LoVo (cell line): ENCODE data around the gene INO80.
"Not testable (repeated sequence)": the region's sequence is repeated elsewhere in the genome, so short reads cannot be mapped to it uniquely, and the experiment has no call there.

Experiments used
- DNase-seq: peaks from one replicate; pipeline ENCODE4 v3.0.0-alpha.2; 2016; ENCODE audit warnings: low spot score

INO80 gene, protein sequence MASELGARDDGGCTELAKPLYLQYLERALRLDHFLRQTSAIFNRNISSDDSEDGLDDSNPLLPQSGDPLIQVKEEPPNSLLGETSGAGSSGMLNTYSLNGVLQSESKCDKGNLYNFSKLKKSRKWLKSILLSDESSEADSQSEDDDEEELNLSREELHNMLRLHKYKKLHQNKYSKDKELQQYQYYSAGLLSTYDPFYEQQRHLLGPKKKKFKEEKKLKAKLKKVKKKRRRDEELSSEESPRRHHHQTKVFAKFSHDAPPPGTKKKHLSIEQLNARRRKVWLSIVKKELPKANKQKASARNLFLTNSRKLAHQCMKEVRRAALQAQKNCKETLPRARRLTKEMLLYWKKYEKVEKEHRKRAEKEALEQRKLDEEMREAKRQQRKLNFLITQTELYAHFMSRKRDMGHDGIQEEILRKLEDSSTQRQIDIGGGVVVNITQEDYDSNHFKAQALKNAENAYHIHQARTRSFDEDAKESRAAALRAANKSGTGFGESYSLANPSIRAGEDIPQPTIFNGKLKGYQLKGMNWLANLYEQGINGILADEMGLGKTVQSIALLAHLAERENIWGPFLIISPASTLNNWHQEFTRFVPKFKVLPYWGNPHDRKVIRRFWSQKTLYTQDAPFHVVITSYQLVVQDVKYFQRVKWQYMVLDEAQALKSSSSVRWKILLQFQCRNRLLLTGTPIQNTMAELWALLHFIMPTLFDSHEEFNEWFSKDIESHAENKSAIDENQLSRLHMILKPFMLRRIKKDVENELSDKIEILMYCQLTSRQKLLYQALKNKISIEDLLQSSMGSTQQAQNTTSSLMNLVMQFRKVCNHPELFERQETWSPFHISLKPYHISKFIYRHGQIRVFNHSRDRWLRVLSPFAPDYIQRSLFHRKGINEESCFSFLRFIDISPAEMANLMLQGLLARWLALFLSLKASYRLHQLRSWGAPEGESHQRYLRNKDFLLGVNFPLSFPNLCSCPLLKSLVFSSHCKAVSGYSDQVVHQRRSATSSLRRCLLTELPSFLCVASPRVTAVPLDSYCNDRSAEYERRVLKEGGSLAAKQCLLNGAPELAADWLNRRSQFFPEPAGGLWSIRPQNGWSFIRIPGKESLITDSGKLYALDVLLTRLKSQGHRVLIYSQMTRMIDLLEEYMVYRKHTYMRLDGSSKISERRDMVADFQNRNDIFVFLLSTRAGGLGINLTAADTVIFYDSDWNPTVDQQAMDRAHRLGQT (N-terminal part only)

DNA sequence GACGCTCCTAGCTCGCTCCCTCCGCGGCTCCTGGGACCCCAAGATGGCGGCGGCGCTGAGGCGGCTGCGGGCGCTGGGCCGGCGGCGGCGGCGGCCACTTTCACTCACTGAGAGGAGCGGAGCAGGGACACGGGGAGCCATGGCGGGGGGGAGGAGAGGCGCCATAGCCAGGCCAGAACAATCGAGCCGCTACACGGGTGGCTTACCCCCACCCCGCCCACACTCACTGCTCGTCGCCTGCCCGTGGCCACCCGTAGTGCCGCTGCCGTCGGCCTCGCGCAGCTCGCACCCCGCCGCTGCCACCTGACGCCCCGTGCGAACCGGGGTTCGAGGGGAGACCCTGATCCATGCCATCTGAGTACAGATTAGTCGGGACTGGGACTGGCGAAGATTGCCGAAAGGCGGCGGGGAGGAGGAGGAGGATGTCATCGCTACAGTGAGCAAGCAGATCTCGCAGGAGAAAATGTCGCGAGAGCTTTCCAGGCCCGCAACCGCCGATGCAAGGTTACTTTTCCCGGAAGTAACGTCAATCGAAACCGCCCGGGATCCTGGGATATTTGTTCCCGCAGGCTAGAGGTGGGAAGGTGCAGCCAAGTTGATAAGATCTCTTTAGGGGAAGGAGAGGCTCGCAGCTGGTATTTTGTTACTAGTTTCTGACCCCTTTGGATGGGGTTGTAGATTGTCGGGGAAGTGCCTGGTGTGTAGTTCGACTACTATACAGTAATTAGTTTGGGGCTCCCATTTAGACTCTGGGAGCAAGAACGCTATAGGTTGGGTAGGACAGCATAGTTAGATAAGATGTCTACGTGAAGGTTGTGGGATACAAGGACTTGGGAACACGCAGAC, at the start of gene INO80:
INO80 (minus strand) TSS at position 165 of the 846 bp plus-strand sequence. CDS start 19,970 bp downstream, outside the sequence.
- DNase-seq: peak; percentile 99

DNA sequence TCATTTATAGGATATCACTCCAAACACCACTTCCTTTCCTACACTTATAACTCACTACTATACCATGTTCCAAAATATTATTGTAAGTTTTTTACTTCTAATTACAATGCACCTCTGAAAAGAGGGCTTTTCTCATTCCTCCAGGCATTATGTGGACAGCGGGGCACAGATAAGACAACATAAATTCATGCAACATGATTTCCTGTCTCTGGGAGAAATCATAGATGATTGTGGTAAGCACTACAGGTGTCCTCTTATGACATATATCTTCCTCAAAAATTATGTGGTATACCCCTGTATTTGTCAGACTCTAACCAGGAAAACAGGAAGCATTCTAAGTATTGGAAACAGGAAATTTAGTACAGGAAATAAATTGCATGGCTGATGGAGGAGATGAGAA, 45.7 kb upstream of the INO80 start:
- DNase-seq: no peak

DNA sequence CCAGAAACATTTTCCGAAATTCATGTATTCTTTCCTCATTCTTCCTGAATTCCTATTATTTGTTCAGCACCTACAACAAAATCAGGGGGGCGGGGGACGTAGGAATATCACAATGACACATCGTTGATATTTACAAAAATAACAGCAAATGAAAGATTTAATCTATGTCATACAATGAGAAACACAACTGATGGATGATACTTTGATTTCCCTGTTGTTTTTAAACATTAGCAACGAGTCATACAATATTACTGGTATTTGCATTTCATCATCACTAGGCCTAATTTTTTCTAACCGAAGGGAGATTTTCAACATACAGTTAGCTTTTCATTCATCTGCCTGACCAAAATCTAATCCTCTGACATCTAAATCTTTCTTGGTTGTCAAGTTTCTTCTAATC, 45.3 kb upstream of the INO80 start:
- no peak for DNase-seq

DNA sequence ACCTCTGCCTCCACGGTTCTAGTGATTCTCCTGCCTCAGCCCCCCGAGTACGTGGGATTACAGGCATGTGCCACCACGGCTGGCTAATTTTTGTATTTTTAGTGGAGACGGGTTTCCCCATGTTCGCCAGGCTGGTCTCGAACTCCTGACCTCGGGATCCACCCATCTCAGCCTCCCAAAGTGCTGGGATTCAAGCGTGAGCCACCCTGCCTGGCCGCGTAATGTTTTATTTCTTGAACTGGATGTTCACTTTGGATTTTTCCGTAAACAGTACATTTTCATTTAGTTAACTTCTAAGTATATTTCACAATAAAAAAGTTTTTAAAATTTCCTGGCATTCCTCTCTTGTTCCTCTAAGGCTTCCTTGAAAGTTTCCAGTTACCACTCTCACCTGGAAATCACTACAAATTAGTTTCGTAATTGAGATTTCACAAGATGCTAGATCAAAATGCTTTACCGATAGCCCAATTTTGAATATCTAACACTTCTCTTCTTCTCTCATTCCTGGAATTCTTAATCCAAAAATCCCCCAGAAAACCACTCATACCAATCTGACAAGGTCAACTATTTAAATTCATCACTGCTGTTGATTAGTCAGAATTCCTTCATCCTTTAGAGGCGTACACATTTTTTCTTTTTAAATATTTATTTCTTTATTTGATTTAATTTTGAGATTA, 44.7 kb upstream of the INO80 start:
- DNase-seq: no peak

DNA sequence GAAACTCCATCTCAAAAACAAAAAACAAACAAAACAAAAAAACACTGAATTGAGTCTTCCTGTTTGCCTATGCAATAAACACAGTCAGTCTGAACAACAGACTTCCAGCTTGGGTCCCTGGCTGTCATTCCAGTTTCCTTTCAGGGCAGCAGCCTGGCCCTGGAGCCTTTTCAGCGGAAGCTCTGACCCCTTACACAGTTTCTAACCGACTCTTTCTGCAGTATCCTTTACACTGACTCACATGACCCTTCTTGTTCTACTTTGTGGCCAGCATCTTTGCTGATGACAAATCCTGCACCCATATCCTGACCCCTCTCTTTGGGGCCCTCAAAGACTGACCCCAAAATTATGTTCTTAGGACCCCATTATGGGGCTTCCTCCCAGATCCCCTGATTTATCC, 38.3 kb upstream of the INO80 start:
- DNase-seq: no peak

DNA sequence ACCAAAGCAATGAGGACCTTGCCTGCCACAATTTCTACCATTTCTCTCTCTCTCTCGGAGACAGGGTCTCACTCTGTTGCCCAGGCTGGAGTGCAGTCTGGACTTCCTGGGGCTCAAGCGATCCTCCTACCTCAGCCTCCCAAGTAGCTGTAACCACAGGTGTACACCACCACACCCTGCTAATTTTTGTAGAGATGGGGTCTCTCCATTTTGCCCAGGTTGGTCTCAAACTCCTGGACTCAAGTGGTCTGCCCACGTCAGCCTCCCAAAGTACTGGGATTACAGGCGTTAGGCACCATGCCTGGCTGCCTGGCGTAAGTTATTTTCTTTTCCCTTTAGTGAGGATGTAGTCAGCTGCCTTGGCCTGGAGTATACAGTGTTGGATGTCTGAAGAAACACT, 37.7 kb upstream of the INO80 start:
- no peak for DNase-seq

DNA sequence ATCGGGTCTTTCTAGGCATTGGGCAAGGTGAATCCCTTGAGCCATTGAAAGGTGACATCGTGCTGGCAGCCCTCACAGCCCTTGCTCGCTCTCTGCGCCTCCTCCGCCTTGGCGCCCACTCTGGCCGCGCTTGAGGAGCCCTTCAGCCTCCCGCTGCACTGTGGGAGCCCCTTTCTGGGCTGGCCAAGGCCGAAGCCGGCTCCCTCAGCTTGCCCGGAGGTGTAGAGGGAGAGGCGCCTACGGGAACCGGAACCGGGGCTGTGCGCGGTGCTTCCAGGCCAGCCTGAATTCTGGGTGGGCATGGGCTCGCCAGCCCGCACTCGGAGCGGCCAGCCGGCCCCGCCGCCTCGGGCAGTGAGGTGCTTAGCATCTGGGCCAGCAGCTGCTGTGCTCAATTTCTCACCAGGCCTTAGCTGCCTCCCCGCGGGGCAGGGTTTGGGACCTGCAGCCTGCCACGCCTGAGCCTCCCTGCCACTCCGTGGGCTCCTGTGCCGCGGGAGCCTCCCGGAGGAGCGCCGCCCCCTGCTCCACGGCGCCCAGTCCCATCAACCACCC, 35.4 kb upstream of the INO80 start:
- no peak for DNase-seq

DNA sequence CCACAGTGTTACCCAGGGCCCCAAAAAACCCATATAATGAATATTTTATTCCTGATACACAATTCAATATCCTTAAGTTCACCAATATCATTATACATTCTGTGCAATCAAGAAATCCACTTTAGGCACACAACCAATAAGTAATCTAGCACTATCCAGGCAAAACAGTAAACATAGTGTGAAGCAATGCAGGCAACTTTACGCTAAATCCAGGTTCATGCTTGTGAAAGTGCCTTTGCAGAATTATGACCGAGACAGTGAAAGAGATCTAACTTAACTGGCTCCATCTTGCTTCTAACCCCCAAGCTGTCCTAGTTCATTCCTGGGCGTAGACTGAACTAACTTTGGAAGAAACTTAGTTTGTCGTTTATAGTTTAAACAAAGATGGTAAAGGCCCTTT, 34.2 kb upstream of the INO80 start:
- DNase-seq: no peak

DNA sequence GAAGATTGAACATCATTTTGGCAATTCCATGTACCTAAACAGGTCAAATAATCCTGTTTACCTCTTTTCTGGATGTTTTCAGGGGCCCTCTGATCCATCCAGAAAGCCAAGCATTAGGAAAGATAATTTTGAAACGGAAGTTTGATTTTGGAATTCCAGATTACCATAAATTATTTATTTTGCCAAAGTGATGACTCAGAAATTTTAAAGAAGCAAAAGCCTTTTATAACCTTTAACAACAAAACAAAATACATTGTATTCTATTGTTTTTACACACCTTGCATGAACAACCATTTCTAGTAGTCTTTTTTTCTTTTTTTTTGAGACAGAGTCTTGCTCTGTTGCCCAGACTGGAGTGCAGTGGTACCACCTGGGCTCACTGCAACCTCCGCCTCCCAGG, 32.0 kb upstream of the INO80 start:
- no peak for DNase-seq

DNA sequence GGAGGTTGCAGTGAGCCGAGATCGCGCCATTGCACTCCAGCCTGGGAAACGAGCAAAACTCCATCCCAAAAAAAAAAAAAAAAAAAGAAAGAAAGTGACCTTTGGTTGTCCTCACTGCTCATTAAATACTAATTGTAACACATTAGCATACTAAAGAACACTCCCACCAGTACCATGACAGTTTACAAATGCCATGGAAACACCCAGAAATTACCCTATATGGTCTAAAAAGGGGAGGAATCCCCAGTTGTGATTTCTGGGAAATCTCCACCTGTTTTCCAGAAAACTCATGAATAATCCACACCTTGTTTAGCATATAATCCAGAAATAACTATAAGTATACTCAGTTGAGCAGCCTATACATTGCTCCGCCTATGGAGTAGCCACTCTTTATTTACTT, 23.5 kb upstream of the INO80 start:
- DNase-seq: no peak

DNA sequence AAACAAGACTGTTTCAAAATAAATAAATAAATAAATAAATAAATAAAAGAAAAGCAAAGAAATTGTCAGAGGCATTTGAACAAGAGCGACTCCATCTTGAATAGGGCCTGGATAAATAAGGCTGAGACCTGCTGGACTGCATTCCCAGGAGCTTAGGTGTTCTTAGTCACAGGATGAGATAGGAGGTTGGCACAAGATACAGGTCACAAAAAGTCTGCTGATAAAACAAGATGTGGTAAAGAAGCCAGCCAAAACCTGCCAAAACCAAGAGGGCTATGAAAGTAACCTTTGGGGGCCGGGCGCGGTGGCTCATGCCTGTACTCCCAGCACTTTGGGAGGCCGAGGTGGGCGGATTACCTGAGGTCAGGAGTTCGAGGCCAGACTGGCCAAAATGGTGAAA, 23.0 kb upstream of the INO80 start:
- peak; percentile 52 for DNase-seq

DNA sequence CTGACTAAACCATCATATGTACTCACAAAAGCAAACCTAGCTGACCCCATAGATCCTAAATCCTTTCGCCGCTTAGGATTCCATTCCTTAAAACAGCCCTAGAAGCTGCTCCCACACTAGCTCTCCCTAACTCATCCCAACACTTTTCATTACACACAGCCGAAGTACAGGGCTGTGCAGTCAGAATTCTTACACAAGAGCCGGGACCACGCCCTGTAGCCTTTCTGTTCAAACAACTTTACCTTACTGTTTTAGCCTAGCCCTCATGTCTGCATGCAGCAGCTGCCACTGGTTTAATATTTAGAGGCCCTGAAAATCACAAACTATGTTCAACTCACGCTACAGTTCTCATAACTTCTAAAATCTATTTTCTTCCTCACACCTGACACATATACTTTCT, 19.5 kb upstream of the INO80 start:
- DNase-seq: not testable (repeated sequence)

DNA sequence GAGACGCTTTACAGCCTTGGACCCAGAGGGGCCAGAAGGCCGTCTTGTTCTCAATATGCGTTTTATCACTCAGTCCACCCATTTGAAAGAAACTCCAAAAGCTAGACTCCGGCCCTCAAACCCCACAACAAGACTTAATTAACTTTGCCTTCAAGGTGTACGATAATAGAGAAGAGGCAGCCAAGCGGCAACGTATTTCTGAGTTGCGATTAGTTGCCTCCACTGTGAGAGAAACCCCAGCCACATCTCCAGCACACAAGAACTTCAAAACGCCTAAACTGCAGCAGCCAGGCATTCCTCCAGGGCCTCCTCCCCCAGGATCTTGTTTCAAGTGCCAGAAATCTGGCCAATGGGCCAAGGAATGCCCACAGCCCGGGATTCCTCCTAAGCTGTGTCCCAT, 17.4 kb upstream of the INO80 start:
- no peak for DNase-seq

DNA sequence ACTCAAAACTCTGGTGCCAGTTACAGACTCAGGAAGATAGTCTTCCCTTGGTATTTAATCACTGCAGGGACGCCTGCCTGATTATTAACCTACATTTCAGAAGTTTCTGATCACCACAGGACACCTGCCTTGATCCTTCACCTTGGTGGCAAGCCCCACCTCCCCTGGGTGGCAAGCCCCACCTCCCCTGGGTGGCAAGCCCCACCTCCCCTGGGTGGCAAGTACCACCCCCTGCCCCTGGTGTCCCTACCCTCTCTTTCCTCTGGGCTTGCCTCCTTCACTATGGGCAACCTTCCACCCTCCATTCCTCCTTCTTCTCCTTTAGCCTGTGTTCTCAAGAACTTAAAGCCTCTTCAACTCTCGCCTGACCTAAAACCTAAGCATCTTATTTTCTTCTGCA, 16.0 kb upstream of the INO80 start:
- DNase-seq: not testable (repeated sequence)

DNA sequence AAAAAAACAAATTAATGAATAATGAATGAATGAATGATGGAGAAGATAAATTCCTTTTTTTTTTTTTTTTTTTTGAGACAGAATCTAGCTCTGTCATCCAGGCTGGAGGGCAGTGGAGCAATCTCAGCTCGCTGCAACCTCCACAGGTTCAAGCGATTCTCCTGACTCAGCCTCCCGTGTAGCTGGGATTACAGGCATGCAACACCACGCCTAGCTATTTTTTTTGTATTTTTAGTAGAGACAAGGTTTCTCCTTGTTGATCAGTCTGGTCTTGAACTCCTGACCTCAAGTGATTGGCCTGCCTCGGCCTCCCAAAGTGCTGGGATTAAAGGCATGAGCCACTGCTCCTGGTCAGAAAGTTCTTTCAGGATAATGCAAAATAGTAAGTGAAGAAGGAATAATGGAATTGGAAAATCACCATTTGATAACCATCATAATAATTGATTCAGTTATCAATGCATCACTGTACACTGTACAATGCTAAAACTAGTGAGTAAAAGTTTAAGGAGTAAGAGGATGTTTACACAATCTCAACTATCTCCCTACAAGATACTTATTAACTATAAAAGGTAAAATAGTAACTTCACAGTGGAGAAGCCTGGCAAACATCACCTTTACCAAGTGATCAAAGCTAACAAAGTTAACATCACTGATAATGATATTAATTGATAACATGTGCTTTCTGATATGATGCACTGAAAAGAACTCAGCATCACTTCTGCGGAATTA, 12.3 kb upstream of the INO80 start:
- no peak for DNase-seq

DNA sequence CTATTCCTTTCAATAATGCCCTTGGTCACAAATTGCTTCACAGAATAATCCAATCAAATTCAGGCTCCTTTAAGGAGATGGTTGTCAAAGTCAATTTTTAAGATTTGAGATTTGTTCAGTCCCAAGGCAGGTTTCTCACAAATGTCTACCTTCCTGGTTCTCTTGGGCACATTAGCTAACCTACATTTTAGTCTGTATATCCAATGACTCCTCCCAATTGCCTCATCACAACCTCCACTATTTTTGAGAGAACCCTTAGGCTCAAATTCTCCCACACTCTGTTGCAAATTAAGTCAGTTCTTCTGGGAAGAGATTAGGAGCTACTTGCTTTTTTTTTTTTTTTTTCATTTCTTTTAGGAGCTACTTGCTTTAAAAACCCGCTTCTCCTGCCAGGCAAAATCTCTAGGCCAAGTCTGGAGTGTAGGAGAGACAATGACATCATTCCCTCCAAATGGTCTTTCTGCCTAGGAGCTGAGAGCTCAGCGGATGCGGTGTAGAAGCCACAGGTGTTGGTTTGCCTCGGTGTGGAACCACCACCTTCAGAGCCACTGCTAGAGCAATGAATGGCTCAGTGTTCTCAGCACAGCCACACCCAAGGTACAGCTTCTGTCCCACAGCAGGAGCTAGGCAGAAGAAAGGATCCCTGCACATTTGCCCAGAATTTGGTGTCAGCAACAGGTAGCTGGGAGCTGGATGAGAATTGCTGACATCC, 10.0 kb upstream of the INO80 start:
- DNase-seq: peak; percentile 15

DNA sequence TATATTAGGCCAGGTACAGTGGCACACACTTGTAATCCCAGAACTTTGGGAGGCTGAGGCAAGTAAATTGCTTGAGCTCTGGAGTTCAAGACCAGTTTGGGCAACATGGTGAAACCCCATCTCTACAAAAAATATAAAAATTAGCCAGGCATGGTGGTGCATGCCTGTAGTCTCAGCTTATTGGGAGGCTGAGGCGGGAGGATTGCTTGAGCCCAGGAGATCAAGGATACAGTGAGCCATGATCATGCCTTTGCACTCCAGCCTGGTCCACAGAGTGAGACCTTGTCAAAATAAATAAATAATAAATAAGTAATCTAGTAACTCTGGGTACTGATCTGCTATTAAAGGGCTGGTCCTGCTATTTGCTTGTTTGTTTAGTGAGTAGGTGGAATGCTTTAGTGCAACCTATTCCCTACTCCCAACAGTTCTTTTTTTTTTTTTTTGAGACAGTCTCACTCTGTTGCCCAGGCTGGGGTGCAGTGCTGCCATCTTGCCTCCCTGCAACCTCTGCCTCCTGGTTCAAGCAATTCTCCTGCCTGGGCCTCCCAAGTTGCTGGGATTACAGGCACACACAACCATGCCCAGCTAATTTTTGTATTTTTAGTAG, 9.1 kb upstream of the INO80 start:
- DNase-seq: no peak

DNA sequence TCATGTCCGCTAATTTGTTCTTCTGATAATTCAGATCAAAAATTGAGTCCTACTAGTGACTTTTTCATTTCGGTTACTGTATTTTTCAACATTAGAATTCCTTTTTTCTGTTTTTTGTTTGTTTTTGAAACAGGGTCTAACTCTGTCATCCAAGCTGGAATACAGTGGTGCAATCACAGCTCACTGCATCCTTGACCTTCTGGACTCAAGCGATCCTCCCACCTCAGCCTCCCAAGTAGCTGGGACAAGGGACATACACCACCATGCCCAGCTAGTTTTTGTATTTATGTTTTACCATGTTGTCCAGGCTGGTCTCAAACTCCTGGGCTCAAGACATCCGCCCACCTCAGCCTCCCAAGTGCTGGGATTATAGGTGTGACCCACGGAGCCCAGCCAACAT, 8.0 kb upstream of the INO80 start:
- no peak for DNase-seq

DNA sequence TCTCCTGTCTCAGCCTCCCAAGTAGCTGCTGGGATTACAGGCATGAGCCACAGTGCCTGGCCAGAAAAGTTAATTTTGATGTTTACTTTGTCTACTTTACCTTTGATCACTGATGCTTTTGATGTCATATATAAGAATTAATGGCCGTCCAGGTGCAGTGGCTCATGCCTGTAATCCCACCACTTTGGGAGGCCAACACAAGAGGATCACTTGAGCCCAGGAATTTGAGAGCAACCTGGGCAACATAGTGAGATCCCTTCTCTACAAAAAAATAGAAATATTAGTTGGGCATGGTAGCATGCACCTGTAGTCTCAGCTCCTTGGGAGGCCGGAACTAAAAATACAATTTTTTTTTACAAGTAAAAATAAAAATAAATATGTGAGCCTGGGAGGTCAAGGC, 6.8 kb upstream of the INO80 start:
- no peak for DNase-seq
